Activated T-helper 2 cell treated with anti-CD3 and anti-CD28 coated beads, Interferon-gamma antibody, Interleukin-2, Interleukin-4, amounts not matched to agents 10 μg/mL and 5 μg/mL and 100 μg/mL, durations not matched to agents 14 hours and 24 hours and 36 hours (primary cell): ENCODE measurements around the gene NAIF1. TPM values are rescaled to one million over a fixed set of nuclear protein-coding genes. Genes with fewer than 3 reads are reported as not detected.
"Not testable (repeated sequence)": the region's sequence is repeated elsewhere in the genome, so short reads cannot be mapped to it uniquely, and the experiment has no call there.

Source experiments
- DNase-seq: peaks from one replicate; pipeline ENCODE4 v3.0.0; 2021; ENCODE audit warnings: low spot score
- H3K27ac Mint-ChIP-seq: one replicate; pipeline ENCODE4 v1.8.0; 2021; ENCODE audit warnings: mixed read lengths
- H3K27me3 Mint-ChIP-seq: one replicate; pipeline ENCODE4 v1.8.0; 2021; ENCODE audit warnings: low read depth, mixed read lengths
- H3K36me3 Mint-ChIP-seq: one replicate; pipeline ENCODE4 v1.8.0; 2021; ENCODE audit warnings: low read depth, mixed read lengths
- H3K4me1 Mint-ChIP-seq: one replicate; pipeline ENCODE4 v1.8.0; 2021; ENCODE audit warnings: low read depth, mixed read lengths
- H3K4me3 Mint-ChIP-seq: one replicate; pipeline ENCODE4 v1.8.0; 2021; ENCODE audit warnings: low read depth, mild to moderate bottlenecking, moderate library complexity, mixed read lengths
- H3K9me3 Mint-ChIP-seq: one replicate; pipeline ENCODE4 v1.8.0; 2021; ENCODE audit warnings: mixed read lengths
- intact Hi-C: fragments of 100-400 bp; cut with micrococcal nuclease; formaldehyde crosslinking; loops from one replicate; pipeline ENCODE4 v1.15.1; 2023
- total RNA-seq: library from RNA; stranded (reverse); gene quantifications from 2 replicates; pipeline ENCODE4 v1.2.3, GENCODE V29; 2022

NAIF1 gene
- total RNA-seq, 1 donor from 2014 or later, result 10.5 TPM

DNA sequence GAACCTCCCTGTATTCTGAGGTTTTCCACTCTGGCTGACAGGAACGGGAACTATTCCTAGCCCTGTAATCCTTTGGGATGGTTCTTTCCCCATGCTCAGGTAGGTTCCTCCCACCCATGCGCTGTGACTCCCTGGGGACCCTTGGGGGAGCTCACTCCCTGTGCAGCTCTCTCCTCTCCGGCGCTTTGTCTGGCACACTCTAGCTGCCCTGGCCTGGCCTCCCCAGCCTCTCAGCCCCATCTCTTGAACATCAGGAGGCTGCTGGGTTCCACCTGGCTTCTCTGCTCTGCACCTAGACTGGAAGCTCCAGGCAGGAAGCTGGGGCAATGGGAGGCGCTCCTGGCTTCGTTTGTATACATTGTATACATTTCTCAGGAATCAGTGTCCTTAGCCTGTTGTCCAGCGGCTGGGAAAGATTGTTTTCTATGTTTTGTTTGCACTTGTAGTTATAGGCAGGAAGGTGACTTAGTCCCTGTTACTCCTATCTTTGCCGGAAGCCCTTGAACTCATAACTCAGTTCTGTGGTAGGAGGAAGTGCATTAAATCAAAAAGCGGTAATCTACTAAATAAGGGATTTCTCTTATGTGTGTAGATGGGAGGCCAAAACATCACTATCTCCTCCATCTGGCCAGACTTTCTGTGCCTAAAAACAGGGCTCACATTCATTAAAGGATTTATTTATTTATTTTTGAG is 21.3 kb upstream of the NAIF1 start:
- Mint-ChIP-seq H3K4me3 (no peak overlapping the region), H3K9me3 (no peaks in the 10 kb centered on the region), H3K36me3 (peaks cover 22% of the 10 kb centered on the region), H3K27me3 (no peaks in the 10 kb centered on the region), H3K4me1 (peaks cover 40% of the 10 kb centered on the region), H3K27ac (no peak overlapping the region)
- no peak for DNase-seq
- intact Hi-C loops, result no loop called here

DNA sequence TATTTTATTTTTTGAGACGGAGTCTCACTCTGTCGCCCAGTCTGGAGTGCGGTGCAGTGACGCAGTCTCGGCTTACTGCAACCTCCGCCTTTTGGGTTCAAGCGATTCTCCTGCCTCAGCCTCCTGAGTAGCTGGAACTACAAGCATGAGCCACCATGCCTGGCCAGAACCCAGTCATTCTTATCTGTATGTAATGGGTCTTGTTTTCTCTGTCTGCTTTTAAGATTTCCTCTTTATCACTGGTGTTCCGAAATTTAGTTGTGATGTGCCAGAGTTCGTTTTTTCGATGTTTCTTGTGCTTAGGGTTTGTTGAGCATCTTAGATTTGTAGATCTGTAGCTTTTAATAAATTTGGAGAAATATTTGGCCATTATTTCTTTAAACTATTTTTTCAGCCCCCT is 20.1 kb upstream of the NAIF1 start:
- no peak for DNase-seq
- H3K4me1 Mint-ChIP-seq, result peaks cover 30% of the 10 kb centered on the region

DNA sequence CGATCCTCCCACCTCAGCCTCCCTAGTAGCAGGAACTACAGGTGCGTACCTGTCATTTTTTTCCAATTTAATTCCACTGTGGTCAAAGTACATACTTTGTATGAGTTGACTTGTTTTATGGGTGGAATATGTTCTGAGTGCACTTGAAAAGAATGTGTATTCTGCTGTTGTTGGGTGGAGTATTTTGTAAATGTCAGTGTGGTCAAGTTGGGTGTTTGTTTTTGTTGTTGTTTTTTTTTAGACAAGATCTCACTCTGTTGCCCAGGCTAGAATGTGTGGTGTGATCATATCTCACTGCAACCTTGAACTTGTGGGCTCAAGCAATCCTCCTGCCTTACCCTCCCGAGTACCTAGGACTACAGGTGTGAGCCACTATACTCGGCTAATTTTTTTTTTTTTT is 18.8 kb upstream of the NAIF1 start:
- H3K9me3 Mint-ChIP-seq, result no peaks in the 10 kb centered on the region
- no peak overlapping the region for H3K4me3 Mint-ChIP-seq
- H3K27me3 Mint-ChIP-seq, result no peaks in the 10 kb centered on the region
- no peak overlapping the region for H3K27ac Mint-ChIP-seq
- peaks cover 24% of the 10 kb centered on the region for H3K36me3 Mint-ChIP-seq
- DNase-seq, result no peak
- intact Hi-C loops, result loop anchor here (2.0 kb wide), 1 partner anchor 17 kb away; the partner anchor contains the start of gene SLC25A25
- H3K4me1 Mint-ChIP-seq, result peaks cover 33% of the 10 kb centered on the region

More for the DNA sequence above, 20.1 kb upstream of the NAIF1 start:
- Mint-ChIP-seq H3K27ac (no peak overlapping the region), H3K36me3 (peaks cover 16% of the 10 kb centered on the region), H3K27me3 (no peaks in the 10 kb centered on the region), H3K9me3 (no peaks in the 10 kb centered on the region), H3K4me3 (no peak overlapping the region)
- intact Hi-C loops, result no loop called here

DNA sequence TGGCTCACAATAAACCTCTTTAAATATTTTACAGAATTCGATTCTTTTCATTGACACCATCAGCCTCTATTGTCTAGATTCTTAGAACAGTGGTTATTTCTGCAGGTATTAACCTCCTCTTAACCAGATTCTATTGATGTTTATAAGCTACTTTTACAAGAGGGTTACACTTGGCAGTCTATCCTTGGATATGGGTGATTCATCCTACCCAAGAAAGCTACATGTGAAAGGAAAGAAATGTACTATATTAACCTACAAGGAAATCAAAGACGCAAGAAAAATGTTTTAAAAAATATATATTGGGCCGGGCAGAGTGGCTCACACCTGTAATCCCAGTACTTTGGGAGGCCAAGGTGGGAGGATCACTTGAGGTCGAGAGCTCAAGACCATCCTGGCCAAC is 17.6 kb upstream of the NAIF1 start:
- H3K4me3 Mint-ChIP-seq, result no peak overlapping the region
- no peak overlapping the region for H3K27ac Mint-ChIP-seq
- intact Hi-C loops, result loop anchor here (2.0 kb wide), 1 partner anchor 16 kb away; the partner anchor contains the start of gene SLC25A25
- H3K4me1 Mint-ChIP-seq, result peaks cover 31% of the 10 kb centered on the region
- H3K9me3 Mint-ChIP-seq, result no peaks in the 10 kb centered on the region
- peaks cover 27% of the 10 kb centered on the region for H3K36me3 Mint-ChIP-seq
- no peak for DNase-seq
- no peaks in the 10 kb centered on the region for H3K27me3 Mint-ChIP-seq

DNA sequence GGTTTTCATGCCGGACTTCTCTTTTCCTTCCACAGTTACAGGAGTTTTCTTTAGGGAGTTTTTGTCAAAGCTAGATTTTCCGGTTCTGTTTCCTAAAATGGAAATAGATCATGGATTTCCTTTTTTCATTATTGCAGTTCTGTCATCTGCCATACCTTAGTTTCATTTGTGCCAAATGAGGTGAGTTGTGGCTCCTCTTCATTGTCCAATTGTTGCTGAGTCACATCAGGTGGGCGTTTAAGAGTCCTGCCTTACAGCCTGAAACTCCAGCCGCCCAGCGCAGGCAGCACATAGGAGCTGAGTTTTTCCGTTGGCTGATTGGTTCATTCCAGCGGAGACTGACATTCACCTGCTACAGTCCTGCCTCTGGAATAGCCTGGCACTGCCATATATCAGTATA is 15.0 kb upstream of the NAIF1 start:
- Mint-ChIP-seq H3K27me3 (no peaks in the 10 kb centered on the region), H3K9me3 (no peaks in the 10 kb centered on the region), H3K4me1 (peaks cover 37% of the 10 kb centered on the region), H3K4me3 (no peak overlapping the region), H3K36me3 (peaks cover 45% of the 10 kb centered on the region), H3K27ac (no peak overlapping the region)
- intact Hi-C loops, result no loop called here
- DNase-seq, result no peak

DNA sequence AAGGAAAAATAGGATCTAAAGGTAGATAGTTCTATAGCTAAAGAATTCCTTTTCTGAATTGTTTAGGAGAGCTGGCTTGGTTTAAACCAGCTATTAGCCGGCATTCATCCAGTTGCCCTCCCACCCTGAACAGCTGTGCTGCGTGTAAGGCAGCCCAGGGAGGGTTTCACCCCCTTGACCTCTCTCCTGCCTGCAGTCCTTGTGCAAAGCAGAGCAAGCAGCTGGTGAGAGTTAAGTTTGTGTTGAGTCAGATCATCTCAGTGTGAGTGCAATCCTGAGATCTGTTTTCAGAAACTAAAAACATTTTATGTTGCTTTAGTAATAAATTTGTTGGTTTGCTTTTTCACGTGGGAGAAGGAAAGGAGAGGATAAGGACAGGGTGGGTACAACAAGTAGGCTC is 13.9 kb upstream of the NAIF1 start:
- Mint-ChIP-seq H3K4me1 (peaks cover 41% of the 10 kb centered on the region), H3K27ac (peak overlapping the region; percentile 55), H3K9me3 (no peaks in the 10 kb centered on the region), H3K36me3 (peaks cover 50% of the 10 kb centered on the region), H3K27me3 (no peaks in the 10 kb centered on the region), H3K4me3 (no peak overlapping the region)
- intact Hi-C loops, result no loop called here
- DNase-seq, result no peak

DNA sequence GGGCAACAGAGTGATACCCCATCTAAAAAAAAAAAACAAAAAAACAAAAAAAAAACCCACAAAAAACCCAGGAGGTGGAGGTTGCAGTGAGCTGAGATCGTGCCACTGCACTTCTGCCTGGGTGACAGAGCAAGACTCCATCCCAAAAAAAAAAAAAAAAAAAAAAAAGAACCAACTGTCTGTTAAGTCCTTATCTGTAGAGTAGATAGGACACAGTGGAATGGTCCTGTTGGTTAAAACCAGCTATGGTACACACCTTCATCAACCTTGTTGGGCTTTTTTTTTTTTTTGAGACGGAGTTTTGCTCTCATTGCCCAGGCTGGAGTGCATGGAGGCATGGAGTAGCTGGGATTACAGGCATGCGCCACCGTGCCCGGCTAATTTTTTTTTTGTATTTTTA is 13.1 kb upstream of the NAIF1 start:
- H3K9me3 Mint-ChIP-seq, result no peaks in the 10 kb centered on the region
- intact Hi-C loops, result no loop called here
- H3K4me1 Mint-ChIP-seq, result peaks cover 41% of the 10 kb centered on the region
- no peak for DNase-seq
- no peak overlapping the region for H3K4me3 Mint-ChIP-seq
- peaks cover 45% of the 10 kb centered on the region for H3K36me3 Mint-ChIP-seq
- no peaks in the 10 kb centered on the region for H3K27me3 Mint-ChIP-seq
- H3K27ac Mint-ChIP-seq, result no peak overlapping the region

DNA sequence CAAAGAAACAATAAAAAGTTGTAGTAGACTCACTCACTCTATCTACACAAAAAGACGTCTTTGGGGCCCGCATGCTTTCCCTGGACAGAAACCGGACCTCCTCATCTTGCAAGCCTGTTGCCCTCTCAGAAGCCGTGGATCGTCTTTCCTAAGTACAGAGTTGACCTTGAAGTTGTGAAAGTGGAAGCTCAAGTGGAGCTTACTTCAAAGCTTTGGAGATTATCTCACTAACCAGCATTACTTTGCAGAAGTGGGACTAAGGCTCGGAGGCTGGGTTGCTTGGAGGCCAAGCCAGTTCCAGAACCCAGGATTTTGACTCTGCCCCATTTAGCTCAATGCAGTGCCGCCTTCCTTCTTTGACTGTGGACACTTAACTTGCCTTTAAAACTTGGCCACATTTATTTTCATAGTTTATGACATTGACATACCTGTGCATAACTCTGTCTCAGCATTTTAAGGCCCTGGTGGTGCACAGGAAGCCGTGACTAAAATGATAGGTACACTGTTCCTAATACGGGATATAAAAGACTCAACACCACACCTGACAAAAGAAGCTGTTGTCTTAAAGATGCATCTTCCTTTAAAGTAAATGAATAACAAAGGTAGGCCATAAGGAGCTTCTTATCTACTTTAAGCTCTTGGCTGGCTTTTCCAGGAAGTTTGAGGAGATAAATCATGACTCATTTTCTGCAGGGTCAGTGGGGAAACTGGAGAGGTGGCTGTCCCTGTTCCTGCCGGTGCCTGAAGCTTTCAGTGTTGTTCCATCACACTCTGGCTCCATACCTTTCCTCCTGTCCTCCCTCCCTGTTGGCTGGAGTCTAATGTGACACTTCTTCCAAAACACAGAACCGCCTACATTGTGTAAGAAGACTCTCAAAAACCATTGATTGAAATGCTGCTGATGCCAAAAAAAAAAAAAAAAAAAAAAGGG is 11.6 kb upstream of the NAIF1 start:
- Mint-ChIP-seq H3K9me3 (no peaks in the 10 kb centered on the region), H3K4me3 (peak overlapping the region; percentile 23), H3K27ac (peak overlapping the region; percentile 21), H3K4me1 (peaks cover 36% of the 10 kb centered on the region), H3K27me3 (no peaks in the 10 kb centered on the region), H3K36me3 (peaks cover 46% of the 10 kb centered on the region)
- DNase-seq, result no peak
- intact Hi-C loops, result no loop called here

DNA sequence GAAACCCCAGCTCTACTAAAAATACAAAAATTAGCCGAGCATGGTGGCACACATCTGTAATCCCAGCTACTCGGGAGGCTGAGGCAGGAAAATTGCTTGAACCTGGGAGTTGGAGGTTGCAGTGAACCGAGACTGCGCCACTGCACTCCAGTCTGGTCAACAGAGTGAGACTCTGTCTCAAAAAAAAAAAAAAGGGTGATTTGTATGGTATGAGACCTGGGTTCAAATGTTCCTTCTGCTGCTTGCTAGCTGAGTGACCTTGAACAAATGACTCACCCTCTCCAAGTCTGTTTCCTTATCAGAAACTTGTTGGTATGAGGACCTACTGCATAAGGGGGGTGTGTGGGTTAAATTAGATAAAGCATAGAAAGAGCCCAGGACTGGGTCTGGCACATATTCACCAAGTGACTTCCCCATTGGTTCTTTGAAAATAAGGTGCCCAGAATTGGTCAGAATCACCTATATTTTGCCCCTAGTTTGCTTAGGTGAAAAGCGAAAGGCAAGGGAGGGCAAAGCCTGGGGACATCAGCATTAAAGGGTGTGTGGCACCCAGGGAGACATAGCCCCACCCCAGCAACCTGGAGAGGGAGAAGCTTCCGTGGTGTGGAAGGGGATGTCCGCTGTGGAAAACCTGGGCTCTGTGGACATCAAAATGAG is 10.9 kb upstream of the NAIF1 start:
- Mint-ChIP-seq H3K36me3 (peaks cover 50% of the 10 kb centered on the region), H3K9me3 (no peaks in the 10 kb centered on the region), H3K4me1 (peaks cover 38% of the 10 kb centered on the region), H3K27me3 (no peaks in the 10 kb centered on the region), H3K27ac (no peak overlapping the region), H3K4me3 (no peak overlapping the region)
- intact Hi-C loops, result no loop called here
- no peak for DNase-seq

DNA sequence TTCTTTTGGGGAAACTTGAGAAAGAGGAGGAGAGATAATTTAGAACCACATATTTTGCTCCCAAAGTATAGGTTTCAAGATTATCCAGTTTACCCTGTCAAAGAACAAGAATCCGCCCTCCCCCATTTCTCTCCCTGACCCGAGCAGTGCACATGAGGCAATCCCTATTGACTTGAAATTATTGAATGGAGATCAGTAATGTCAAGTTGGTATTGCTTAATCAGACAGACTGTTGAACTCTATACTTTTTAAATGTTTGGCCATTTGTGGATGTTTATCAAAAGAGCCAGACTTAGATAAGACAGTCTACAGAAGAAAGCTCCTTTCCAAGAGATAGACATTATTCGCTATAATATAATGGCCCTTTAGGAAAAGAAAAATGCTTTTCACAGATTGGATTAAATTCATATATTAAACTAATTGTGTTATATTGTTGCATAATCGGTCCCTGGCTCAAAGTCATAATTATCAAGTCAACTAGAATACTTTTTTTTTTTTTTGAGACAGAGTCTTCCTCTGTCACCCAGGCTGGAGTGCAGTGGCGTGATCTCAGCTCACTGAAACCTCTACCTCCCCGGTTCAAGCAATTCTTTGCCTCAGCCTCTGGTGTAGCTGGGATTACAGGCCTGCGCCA is 6.2 kb upstream of the NAIF1 start:
- no peak overlapping the region for H3K27ac Mint-ChIP-seq
- intact Hi-C loops, result no loop called here

DNA sequence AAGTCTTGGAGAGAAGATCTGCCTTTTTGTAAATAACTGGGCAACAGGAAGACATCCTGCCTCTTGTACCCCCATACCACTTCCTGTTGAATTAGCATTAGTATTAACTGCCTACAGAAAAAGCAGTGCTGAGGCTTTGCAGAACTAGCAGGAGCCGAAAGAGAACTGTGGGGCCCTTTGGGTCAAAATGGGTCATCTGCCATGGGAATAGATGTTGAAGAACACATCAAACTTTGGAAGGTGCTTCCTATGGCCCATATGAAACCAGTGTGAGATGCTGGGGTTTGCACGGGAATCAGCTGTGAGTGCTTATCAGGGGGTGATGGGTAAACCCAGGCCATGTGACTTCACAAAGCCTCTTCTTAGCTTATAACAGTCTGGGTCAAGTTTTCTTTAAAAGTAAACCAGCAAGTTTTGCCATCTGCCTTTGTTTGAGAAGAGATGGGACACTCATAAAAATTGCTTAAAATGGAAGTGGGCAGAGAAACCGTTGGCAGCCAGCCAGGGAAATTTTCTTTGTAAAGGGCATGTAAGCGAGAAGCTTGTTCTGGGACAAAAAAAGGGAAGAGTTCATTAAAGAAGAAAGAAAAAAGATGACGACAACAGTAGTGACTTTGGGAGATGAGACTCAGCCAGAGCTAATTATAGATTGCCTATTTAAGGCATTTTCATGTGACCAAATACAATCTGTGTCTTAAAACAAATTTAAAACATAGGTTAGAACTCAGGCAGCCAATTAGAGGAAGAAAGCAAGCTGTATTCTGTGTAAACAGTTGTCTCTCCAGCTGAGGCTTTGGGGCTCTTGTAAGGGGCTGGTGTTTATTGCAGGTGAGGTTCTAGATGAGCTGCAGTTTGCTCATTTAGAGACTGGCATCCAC is 5.3 kb upstream of the NAIF1 start:
- Mint-ChIP-seq H3K4me3 (peak overlapping the region; percentile 64), H3K9me3 (no peaks in the 10 kb centered on the region), H3K4me1 (peaks cover 36% of the 10 kb centered on the region), H3K27me3 (no peaks in the 10 kb centered on the region), H3K36me3 (peaks cover 32% of the 10 kb centered on the region), H3K27ac (peak overlapping the region; percentile 82)
- DNase-seq, result no peak
- intact Hi-C loops, result no loop called here

More for the DNA sequence above, 6.2 kb upstream of the NAIF1 start:
- peaks cover 43% of the 10 kb centered on the region for H3K4me1 Mint-ChIP-seq
- H3K4me3 Mint-ChIP-seq, result no peak overlapping the region
- peaks cover 39% of the 10 kb centered on the region for H3K36me3 Mint-ChIP-seq
- no peak for DNase-seq
- H3K27me3 Mint-ChIP-seq, result no peaks in the 10 kb centered on the region
- H3K9me3 Mint-ChIP-seq, result no peaks in the 10 kb centered on the region

DNA sequence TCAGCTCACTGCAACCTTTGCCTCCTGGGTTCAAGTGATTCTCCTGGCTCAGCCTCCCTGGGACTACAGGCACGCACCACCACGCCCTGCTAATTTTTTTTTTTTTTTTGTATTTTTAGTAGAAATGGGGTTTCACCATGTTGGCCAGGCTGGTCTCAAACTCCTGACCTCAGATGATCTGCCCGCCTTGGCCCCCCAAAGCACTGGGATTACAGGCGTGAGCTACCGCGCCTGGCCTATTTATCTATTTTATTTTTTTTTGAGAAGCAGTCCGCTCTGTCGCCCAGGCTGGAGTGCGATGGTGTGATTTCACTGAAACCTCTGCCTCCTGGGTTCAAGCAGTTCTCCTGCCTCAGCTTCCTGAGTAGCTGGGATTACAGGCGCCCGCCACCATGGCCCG is 4.4 kb upstream of the NAIF1 start:
- intact Hi-C loops, DNase-seq, H3K27me3 Mint-ChIP-seq, H3K9me3 Mint-ChIP-seq: not testable (repeated sequence)
- Mint-ChIP-seq H3K4me3 (peak overlapping the region; percentile 64), H3K36me3 (peaks cover 26% of the 10 kb centered on the region), H3K27ac (peak overlapping the region; percentile 82), H3K4me1 (peaks cover 31% of the 10 kb centered on the region)
